IMR-90 (cell line): Measurements from ENCODE around the gene PCDHGA5. TPM values are rescaled to one million over a fixed set of nuclear protein-coding genes. Genes with fewer than 3 reads are reported as not detected.
"Not testable (repeated sequence)": the region's sequence is repeated elsewhere in the genome, so short reads cannot be mapped to it uniquely, and the experiment has no call there.

Experiments
- ATAC-seq: fragments of 200-7000 bp; cut with Tn5 transposase; 2 replicates; pipeline ENCODE4 v1.9.1; 2020; ENCODE audit warnings: low read depth, mild to moderate bottlenecking, moderate library complexity
- BruUV-seq: library from RNA; stranded (reverse); fragments of 400-500 nt; replicated peaks from 2 replicates; lab custom pipeline; 2021; lab: Mats Ljungman, UMichigan
- CTCF ChIA-PET: fragments of 300-600 bp; formaldehyde crosslinking; extraction: SDS; loops from one replicate; lab custom pipeline; 2021; ENCODE audit warnings: antibody characterized with exemption; lab: Yijun Ruan, JAX
- POLR2A ChIA-PET: fragments of 300-600 bp; sonication (Branson Sonifier 250); formaldehyde crosslinking; loops from one replicate; lab custom pipeline; 2022; ENCODE audit warnings: antibody characterized with exemption; ENCODE audit not compliant: unreplicated experiment; lab: Charles Lee
- DNase-seq: peaks from one replicate; pipeline ENCODE4 v3.0.0; 2013
- H2AFZ ChIP-seq: replicated peaks from 2 replicates; pipeline ENCODE3; 2013; ENCODE audit warnings: low read length, mild to moderate bottlenecking; ENCODE audit not compliant: poor library complexity
- H2AK5ac ChIP-seq: 2 replicates; pipeline ENCODE4 v1.6.1; 2013; ENCODE audit warnings: low read depth, low read length, inconsistent platforms
- H2AK9ac ChIP-seq: replicated peaks from 2 replicates; pipeline ENCODE3; 2013; ENCODE audit warnings: mild to moderate bottlenecking, low read depth, low read length, moderate library complexity; ENCODE audit not compliant: poor library complexity
- H2BK120ac ChIP-seq: 2 replicates; pipeline ENCODE4 v1.6.1; 2013; ENCODE audit warnings: low read depth, low read length, inconsistent platforms
- H2BK15ac ChIP-seq: 3 replicates; pipeline ENCODE4 v1.6.1; 2013; ENCODE audit warnings: low read depth, low read length, inconsistent platforms
- H2BK20ac ChIP-seq: 2 replicates; pipeline ENCODE4 v1.6.1; 2013; ENCODE audit warnings: low read depth, mild to moderate bottlenecking, inconsistent platforms, low read length, moderate library complexity
- H2BK5ac ChIP-seq: 2 replicates; pipeline ENCODE4 v1.6.1; 2013; ENCODE audit warnings: mild to moderate bottlenecking, low read depth, low read length, inconsistent platforms; ENCODE audit not compliant: poor library complexity, severe bottlenecking
- H3K14ac ChIP-seq: replicated peaks from 2 replicates; pipeline ENCODE4 v1.6.1; 2013; ENCODE audit warnings: low read depth, low read length, inconsistent platforms
- H3K18ac ChIP-seq: 2 replicates; pipeline ENCODE4 v1.6.1; 2013; ENCODE audit warnings: low read depth, low read length, control low read depth
- H3K23ac ChIP-seq: 2 replicates; pipeline ENCODE4 v1.6.1; 2013; ENCODE audit warnings: low read depth, low read length, inconsistent platforms
- H3K27ac ChIP-seq: 2 replicates; pipeline ENCODE4 v1.5.1; 2013; ENCODE audit warnings: mild to moderate bottlenecking, control low read depth, low read length; ENCODE audit not compliant: insufficient read depth
- H3K27me3 ChIP-seq: 2 replicates; pipeline ENCODE4 v1.6.1; 2013; ENCODE audit warnings: low read length; ENCODE audit not compliant: control insufficient read depth, insufficient read depth
- H3K36me3 ChIP-seq: 2 replicates; pipeline ENCODE4 v1.6.1; 2013; ENCODE audit warnings: low read length, mixed read lengths; ENCODE audit not compliant: control insufficient read depth, insufficient read depth
- H3K4ac ChIP-seq: 2 replicates; pipeline ENCODE4 v1.6.1; 2013; ENCODE audit warnings: low read depth, low read length, inconsistent platforms
- H3K4me1 ChIP-seq: 2 replicates; pipeline ENCODE4 v1.6.1; 2013; ENCODE audit warnings: low read length, mixed read lengths; ENCODE audit not compliant: control insufficient read depth, insufficient read depth
- H3K4me2 ChIP-seq: 2 replicates; pipeline ENCODE4 v1.6.1; 2013; ENCODE audit warnings: low read depth, mild to moderate bottlenecking, control low read depth, low read length, moderate library complexity
- H3K4me3 ChIP-seq: 2 replicates; pipeline ENCODE4 v1.5.1; 2013; ENCODE audit warnings: low read depth, mild to moderate bottlenecking, control low read depth, low read length, moderate library complexity; ENCODE audit not compliant: insufficient read depth
- H3K56ac ChIP-seq: 2 replicates; pipeline ENCODE4 v1.6.1; 2013; ENCODE audit warnings: low read length, inconsistent platforms; ENCODE audit not compliant: insufficient read depth; ENCODE audit errors: extremely low read depth
- H3K79me1 ChIP-seq, 2 experiments: 2 replicates each; pipeline ENCODE4 v1.6.1; 2013; ENCODE audit warnings: low read length in 2 of 2, inconsistent platforms in 1 of 2, low read depth in 1 of 2
- H3K9ac ChIP-seq: 2 replicates; pipeline ENCODE4 v1.6.1; 2013; ENCODE audit warnings: low read depth, low read length, control low read depth
- H3K9me1 ChIP-seq: 2 replicates; pipeline ENCODE4 v1.6.1; 2013; ENCODE audit warnings: low read length, inconsistent platforms; ENCODE audit not compliant: insufficient read depth
- H3K9me3 ChIP-seq: 2 replicates; pipeline ENCODE4 v1.6.1; 2013; ENCODE audit warnings: low read length; ENCODE audit not compliant: control insufficient read depth, insufficient read depth
- H4K20me1 ChIP-seq: 2 replicates; pipeline ENCODE4 v1.6.1; 2013; ENCODE audit warnings: low read length, inconsistent platforms; ENCODE audit not compliant: insufficient read depth
- H4K5ac ChIP-seq: 2 replicates; pipeline ENCODE4 v1.6.1; 2013; ENCODE audit warnings: mild to moderate bottlenecking, low read depth, low read length, control low read depth
- H4K8ac ChIP-seq, 2 experiments: 2 replicates each; pipeline ENCODE4 v1.6.1; 2013; ENCODE audit warnings: low read depth in 2 of 2, low read length in 2 of 2, control low read depth in 1 of 2, inconsistent platforms in 1 of 2
- H4K91ac ChIP-seq: 2 replicates; pipeline ENCODE4 v1.6.1; 2013; ENCODE audit warnings: low read depth, low read length, inconsistent platforms; ENCODE audit not compliant: insufficient read depth
- MAFK ChIP-seq: IDR thresholded peaks from 2 replicates; pipeline ENCODE4 v1.6.1; 2012; ENCODE audit warnings: low read depth, low read length, improper control_type of control experiment
- WGBS, 2 experiments: methylation state at CpG; one replicate each; pipeline versions ENCODE4 v1.1.5 to v1.1.7; 2013; ENCODE audit warnings: missing lambda C conversion rate in 2 of 2; ENCODE audit not compliant: insufficient read length in 1 of 2; ENCODE audit errors: extremely low coverage in 2 of 2; 5-methylcytosine and 5-hydroxymethylcytosine counted together
- dilution Hi-C: fragments of 300-500 bp; cut with HindIII; formaldehyde crosslinking; loops from one replicate; pipeline ENCODE4 v1.14.3; 2018; ENCODE audit warnings: low sequenced_read_pairs; ENCODE audit not compliant: unreplicated experiment
- in situ Hi-C: fragments of 300-500 bp; cut with MboI; formaldehyde crosslinking; loops from 3 replicates; pipeline ENCODE4 v1.14.3; 2019; ENCODE audit warnings: low sequenced_read_pairs, inconsistent platforms, mixed read lengths
- intact Hi-C: fragments of 100-400 bp; cut with micrococcal nuclease; formaldehyde crosslinking; loops from 2 replicates; pipeline ENCODE4 v1.10.0; 2022
- polyA plus RNA-seq, 3 experiments: library from polyadenylated mRNA; depleted of rRNA; stranded (reverse); fragments of >200 nt; gene quantifications; 2 replicates each; pipeline ENCODE4 v1.2.3, GENCODE V29; 2012; ENCODE audit warnings: low replicate concordance in 1 of 3
- total RNA-seq: library from RNA; depleted of rRNA; stranded (reverse); fragments of >200 nt; gene quantifications from 2 replicates; pipeline ENCODE4 v1.2.3, GENCODE V29; 2012

The PCDHGA5 gene
- total and polyA plus RNA-seq, 2 of the 4 experiments (the other 2 are of a cell fraction): 1.3 to 2.0 TPM

GRCh38 chr5:141316963-141317362, 47.0 kb upstream of the PCDHGA5 start:
- ATAC-seq, CTCF ChIA-PET, H4K5ac ChIP-seq, dilution Hi-C loops, H2BK20ac ChIP-seq, intact Hi-C loops, H3K23ac ChIP-seq, H4K8ac ChIP-seq, H3K4me1 ChIP-seq, H3K27me3 ChIP-seq, H3K9me1 ChIP-seq, H4K91ac ChIP-seq, H3K14ac ChIP-seq, H3K27ac ChIP-seq, H2BK120ac ChIP-seq, H2BK15ac ChIP-seq, H3K18ac ChIP-seq, DNase-seq, in situ Hi-C loops, BruUV-seq, H3K56ac ChIP-seq, H2AK9ac ChIP-seq, H3K9ac ChIP-seq, H2BK5ac ChIP-seq, H3K4me2 ChIP-seq, H2AFZ ChIP-seq, H2AK5ac ChIP-seq, H4K20me1 ChIP-seq, POLR2A ChIA-PET, H3K4me3 ChIP-seq, H3K4ac ChIP-seq: not testable (repeated sequence)
- Histone ChIP-seq H3K79me1 (peaks cover 15 to 17% of the 10 kb centered on the region in 2 experiments), H3K9me3 (peaks cover 50% of the 10 kb centered on the region), H3K36me3 (peaks cover 12% of the 10 kb centered on the region)
- WGBS, 2 experiments: no CpG with 5 or more reads among the region's 4 CpGs
- TF ChIP-seq MAFK: peak; percentile 22; the same call in 1 of the 2 replicates
